B cell (primary cell): ENCODE results near the gene EFNA5. TPM values are rescaled to one million over a fixed set of nuclear protein-coding genes. Genes with fewer than 3 reads are reported as not detected.

Source experiments
- ATAC-seq: fragments of 200-7000 bp; cut with Tn5 transposase; one replicate; pipeline ENCODE4 v1.10.0; 2021; ENCODE audit warnings: low read depth, mild to moderate bottlenecking, moderate number of reproducible peaks, moderate library complexity
- CTCF ChIA-PET: fragments of 350-600 bp; sonication (Branson Sonifier 250); formaldehyde crosslinking; loops from one replicate; lab custom pipeline; 2021; ENCODE audit warnings: antibody characterized with exemption, inconsistent platforms; lab: Charles Lee
- POLR2A ChIA-PET: fragments of 350-600 bp; sonication (Branson Sonifier 250); formaldehyde crosslinking; loops from one replicate; lab custom pipeline; 2021; ENCODE audit warnings: antibody characterized with exemption; lab: Charles Lee
- DNase-seq: peaks from one replicate; pipeline ENCODE4 v3.0.0; 2013
- H2AFZ ChIP-seq: 2 replicates; pipeline ENCODE4 v1.6.1; 2012; ENCODE audit warnings: mild to moderate bottlenecking, low read depth, low read length; ENCODE audit not compliant: insufficient read depth, poor library complexity, severe bottlenecking
- H3K27ac ChIP-seq, 2 donors: 1 replicate in 1 of 2; 2 replicates in 1 of 2; pipeline ENCODE4 v1.5.1; 2012 to 2013; ENCODE audit warnings: low read length in 2 of 2, mild to moderate bottlenecking in 2 of 2, moderate library complexity in 1 of 2
- H3K27me3 ChIP-seq, 4 experiments: fragments of 200-600 bp in 1 of 4; sonication (generic) in 1 of 4; replicated peaks in 1 of 4; 1 replicate in 2 of 4; 2 replicates in 2 of 4; pipeline versions ENCODE4 v1.6.1 to v1.7.0; 2013 to 2016; ENCODE audit warnings: low read length in 3 of 4, mild to moderate bottlenecking in 2 of 4, mixed read lengths in 1 of 4, moderate library complexity in 1 of 4; ENCODE audit not compliant: insufficient read depth in 4 of 4, control insufficient read depth in 3 of 4; ENCODE audit errors: control extremely low read depth in 1 of 4
- H3K36me3 ChIP-seq, 2 experiments: replicated peaks in 1 of 2; 1 replicate in 1 of 2; 2 replicates in 1 of 2; pipeline versions ENCODE4 v1.6.1 to v1.7.1; 2013; ENCODE audit warnings: low read length in 1 of 2; ENCODE audit not compliant: insufficient read depth in 2 of 2, control insufficient read depth in 1 of 2; ENCODE audit errors: control extremely low read depth in 1 of 2, extremely low read depth in 1 of 2
- H3K4me1 ChIP-seq, 2 donors: fragments of 200-600 bp in 1 of 2; sonication (generic) in 1 of 2; 1 replicate in 1 of 2; 2 replicates in 1 of 2; pipeline versions ENCODE4 v1.5.1 to v1.6.1; 2013 to 2017; ENCODE audit warnings: low read length in 2 of 2; ENCODE audit not compliant: control insufficient read depth in 2 of 2, insufficient read depth in 2 of 2
- H3K4me2 ChIP-seq: replicated peaks from 2 replicates; pipeline ENCODE3; 2012; ENCODE audit warnings: mild to moderate bottlenecking, low read depth, low read length; ENCODE audit not compliant: poor library complexity, severe bottlenecking
- H3K4me3 ChIP-seq, 5 experiments: fragments of 200-600 bp in 1 of 5; sonication (generic) in 1 of 5; 1 replicate in 3 of 5; 2 replicates in 2 of 5; pipeline versions ENCODE4 v1.5.1 to v1.7.0; 2011 to 2016; ENCODE audit warnings: low read length in 4 of 5, mild to moderate bottlenecking in 4 of 5, low read depth in 2 of 5, control low read depth in 1 of 5, moderate library complexity in 1 of 5; ENCODE audit not compliant: insufficient read depth in 1 of 5; ENCODE audit errors: control extremely low read depth in 1 of 5, extremely low read depth in 1 of 5
- H3K79me2 ChIP-seq: fragments of 200-600 bp; sonication (generic); one replicate; pipeline ENCODE4 v1.6.0; 2016; ENCODE audit warnings: low read length; ENCODE audit not compliant: control insufficient read depth, insufficient read depth
- H3K9ac ChIP-seq: fragments of 200-600 bp; sonication (generic); 2 replicates; pipeline ENCODE4 v1.6.1; 2017; ENCODE audit warnings: mild to moderate bottlenecking, low read length, moderate library complexity
- H3K9me3 ChIP-seq, 3 donors: one replicate each; pipeline versions ENCODE4 v1.6.1 to v1.7.1; 2013; ENCODE audit warnings: low read length in 2 of 3; ENCODE audit not compliant: control insufficient read depth in 2 of 3, insufficient read depth in 1 of 3; ENCODE audit errors: control extremely low read depth in 1 of 3
- H4K20me1 ChIP-seq: 2 replicates; pipeline ENCODE4 v1.6.0; 2012; ENCODE audit warnings: mild to moderate bottlenecking, low read length; ENCODE audit not compliant: insufficient read depth, control insufficient read depth, poor library complexity, severe bottlenecking
- H3K27ac Mint-ChIP-seq: one replicate; pipeline ENCODE4 v1.8.0; 2021; ENCODE audit warnings: mixed read lengths
- H3K27me3 Mint-ChIP-seq: one replicate; pipeline ENCODE4 v1.8.0; 2021; ENCODE audit warnings: mixed read lengths
- H3K4me1 Mint-ChIP-seq: one replicate; pipeline ENCODE4 v1.8.0; 2021; ENCODE audit warnings: mixed read lengths
- H3K4me3 Mint-ChIP-seq: one replicate; pipeline ENCODE4 v1.8.0; 2021; ENCODE audit warnings: mixed read lengths
- H3K9me3 Mint-ChIP-seq: one replicate; pipeline ENCODE4 v1.8.0; 2022; ENCODE audit warnings: mixed read lengths; ENCODE audit not compliant: insufficient read depth
- CTCF ChIP-seq: fragments of 200-600 bp; IDR thresholded peaks from one replicate; pipeline ENCODE4 v1.8.0; 2022; ENCODE audit warnings: antibody characterized with exemption, mild to moderate bottlenecking
- EZH2 ChIP-seq: IDR thresholded peaks from 2 replicates; pipeline ENCODE4 v1.6.1; 2012; ENCODE audit warnings: borderline replicate concordance, low read depth, mild to moderate bottlenecking, moderate library complexity, low read length; ENCODE audit not compliant: insufficient read depth, poor library complexity, severe bottlenecking
- WGBS: methylation state at CpG from one replicate; pipeline ENCODE4 v1.1.5; 2013; ENCODE audit warnings: missing lambda C conversion rate; ENCODE audit not compliant: insufficient coverage; 5-methylcytosine and 5-hydroxymethylcytosine counted together
- intact Hi-C: fragments of 100-400 bp; cut with micrococcal nuclease; formaldehyde crosslinking; loops from one replicate; pipeline ENCODE4 v1.10.0; 2022
- polyA plus RNA-seq: library from polyadenylated mRNA; depleted of rRNA; stranded (reverse); fragments of >200 nt; gene quantifications from 2 replicates; pipeline ENCODE4 v1.2.3, GENCODE V29; 2012
- total RNA-seq, 2 donors: library from RNA; stranded (reverse); fragments of 120-200 nt in 1 of 2; gene quantifications; 1 replicate in 1 of 2; 2 replicates in 1 of 2; pipeline versions ENCODE4 v1.2.3 to v1.2.4, GENCODE V29; 2013 to 2022

The EFNA5 gene
- total and polyA plus RNA-seq, 2 donors (not counting 1 experiment from before 2014, with no cell fraction given): not detected

- 100% methylated on average over 2 of the region's 3 CpGs for WGBS
- Mint-ChIP-seq H3K4me1 (no peaks in the 10 kb centered on the region), H3K4me3 (no peak overlapping the region), H3K27ac (no peak overlapping the region), H3K27me3 (no peaks in the 10 kb centered on the region), H3K9me3 (no peaks in the 10 kb centered on the region)
- Histone ChIP-seq H4K20me1 (no peaks in the 10 kb centered on the region), H2AFZ (no peak overlapping the region), H3K9me3 (no peaks in the 10 kb centered on the region), H3K4me3 (no peak overlapping the region), H3K27me3 (no peaks in the 10 kb centered on the region), H3K4me1 (no peaks in the 10 kb centered on the region), H3K27ac (no peak overlapping the region), H3K4me2 (no peak overlapping the region), H3K9ac (no peak overlapping the region), H3K36me3 (no peaks in the 10 kb centered on the region), H3K79me2 (no peaks in the 10 kb centered on the region)
- no peak for DNase-seq
- intact Hi-C loops: no loop called here
- CTCF ChIA-PET: no interaction called here
- TF ChIP-seq EZH2 (no peak), CTCF (no peak)
- POLR2A ChIA-PET: no interaction called here
- ATAC-seq: no peak
These were observed 160.6 kb downstream of the EFNA5 start for GRCh38 chr5:107510125-107510524.

GRCh38 chr5:107508097-107508496 is 162.6 kb downstream of the EFNA5 start:
- H3K27ac Mint-ChIP-seq: no peak overlapping the region
- Histone ChIP-seq H3K4me3 (no peak overlapping the region), H4K20me1 (no peaks in the 10 kb centered on the region), H3K9me3 (no peaks in the 10 kb centered on the region), H3K27me3 (no peaks in the 10 kb centered on the region), H3K27ac (no peak overlapping the region), H3K4me1 (no peaks in the 10 kb centered on the region), H3K4me2 (no peak overlapping the region), H3K36me3 (no peaks in the 10 kb centered on the region), H3K9ac (no peak overlapping the region), H2AFZ (no peak overlapping the region), H3K79me2 (no peaks in the 10 kb centered on the region)
- no peaks in the 10 kb centered on the region for H3K9me3 Mint-ChIP-seq
- 97% methylated on average over 3 of the region's 4 CpGs for WGBS
- intact Hi-C loops: no loop called here
- ChIA-PET POLR2A (no interaction called here), CTCF (no interaction called here)
- DNase-seq: no peak
- no peaks in the 10 kb centered on the region for H3K27me3 Mint-ChIP-seq
- no peaks in the 10 kb centered on the region for H3K4me1 Mint-ChIP-seq
- TF ChIP-seq EZH2 (no peak), CTCF (no peak)
- ATAC-seq: no peak
- H3K4me3 Mint-ChIP-seq: no peak overlapping the region
